Mesenchymal stem cell (in vitro differentiated cells and primary cell): ENCODE data around the gene GLIPR1. TPM values are rescaled to one million over a fixed set of nuclear protein-coding genes. Genes with fewer than 3 reads are reported as not detected.

ENCODE experiments used
- DNase-seq: peaks from one replicate; pipeline ENCODE4 v3.0.0-alpha.2; 2013
- H2AFZ ChIP-seq: one replicate; pipeline ENCODE4 v1.6.1; 2013; ENCODE audit warnings: low read depth, mild to moderate bottlenecking, control low read depth, inconsistent platforms, low read length, moderate library complexity
- H2AK5ac ChIP-seq: 2 replicates; pipeline ENCODE4 v1.6.1; 2013; ENCODE audit warnings: low read length, moderate library complexity, mild to moderate bottlenecking, inconsistent platforms; ENCODE audit not compliant: severe bottlenecking
- H2BK120ac ChIP-seq: one replicate; pipeline ENCODE4 v1.6.1; 2013; ENCODE audit warnings: low read depth, mild to moderate bottlenecking, inconsistent platforms, low read length, moderate library complexity
- H2BK12ac ChIP-seq, 2 experiments: one replicate each; pipeline ENCODE4 v1.6.1; 2013; ENCODE audit warnings: inconsistent platforms in 2 of 2, low read length in 2 of 2, mild to moderate bottlenecking in 2 of 2, moderate library complexity in 2 of 2, control low read depth in 1 of 2
- H2BK15ac ChIP-seq: one replicate; pipeline ENCODE4 v1.6.1; 2013; ENCODE audit warnings: mild to moderate bottlenecking, low read depth, inconsistent platforms; ENCODE audit not compliant: poor library complexity, severe bottlenecking
- H2BK5ac ChIP-seq: 2 replicates; pipeline ENCODE4 v1.6.1; 2013; ENCODE audit warnings: low read depth, mild to moderate bottlenecking, low read length, control low read depth, inconsistent platforms; ENCODE audit not compliant: poor library complexity, severe bottlenecking
- H3K14ac ChIP-seq, 2 experiments: one replicate each; pipeline ENCODE4 v1.6.1; 2013; ENCODE audit warnings: inconsistent platforms in 2 of 2, low read length in 2 of 2, control low read depth in 1 of 2, mild to moderate bottlenecking in 1 of 2, moderate library complexity in 1 of 2
- H3K18ac ChIP-seq, 2 experiments: one replicate each; pipeline ENCODE4 v1.6.1; 2013; ENCODE audit warnings: inconsistent platforms in 2 of 2, low read length in 2 of 2, control low read depth in 1 of 2, low read depth in 1 of 2, mild to moderate bottlenecking in 1 of 2
- H3K23ac ChIP-seq, 2 experiments: one replicate each; pipeline ENCODE4 v1.6.1; 2013; ENCODE audit warnings: inconsistent platforms in 2 of 2, low read length in 2 of 2, mild to moderate bottlenecking in 2 of 2, moderate library complexity in 2 of 2, control low read depth in 1 of 2
- H3K27ac ChIP-seq: 2 replicates; pipeline ENCODE4 v1.5.1; 2013; ENCODE audit warnings: mild to moderate bottlenecking, moderate library complexity, low read length, control low read depth, inconsistent platforms; ENCODE audit not compliant: poor library complexity, severe bottlenecking
- H3K27me3 ChIP-seq, 2 experiments: 2 replicates each; pipeline versions ENCODE4 v1.6.1 to v1.7.0; 2013; ENCODE audit warnings: low read length in 2 of 2, mild to moderate bottlenecking in 2 of 2, moderate library complexity in 2 of 2, control low read depth in 1 of 2, inconsistent platforms in 1 of 2; ENCODE audit not compliant: control insufficient read depth in 1 of 2, insufficient read depth in 1 of 2
- H3K36me3 ChIP-seq, 2 experiments: 2 replicates each; pipeline versions ENCODE4 v1.6.1 to v1.7.0; 2013; ENCODE audit warnings: low read length in 2 of 2, control low read depth in 1 of 2, inconsistent platforms in 1 of 2, low read depth in 1 of 2, mild to moderate bottlenecking in 1 of 2; ENCODE audit not compliant: insufficient read depth in 2 of 2, control insufficient read depth in 1 of 2
- H3K4ac ChIP-seq, 2 experiments: one replicate each; pipeline ENCODE4 v1.6.1; 2013; ENCODE audit warnings: inconsistent platforms in 2 of 2, low read length in 2 of 2, mild to moderate bottlenecking in 2 of 2, moderate library complexity in 2 of 2, control low read depth in 1 of 2, low read depth in 1 of 2
- H3K4me1 ChIP-seq: 2 replicates; pipeline ENCODE4 v1.6.1; 2013; ENCODE audit warnings: low read depth, low read length, control low read depth; ENCODE audit not compliant: control insufficient read depth, insufficient read depth
- H3K4me2 ChIP-seq: 2 replicates; pipeline ENCODE4 v1.6.1; 2013; ENCODE audit warnings: low read length, mild to moderate bottlenecking, inconsistent platforms; ENCODE audit not compliant: poor library complexity, severe bottlenecking
- H3K4me3 ChIP-seq, 2 experiments: 2 replicates each; pipeline versions ENCODE4 v1.5.1 to v1.7.0; 2013; ENCODE audit warnings: low read length in 2 of 2, mild to moderate bottlenecking in 2 of 2, control low read depth in 1 of 2, low read depth in 1 of 2; ENCODE audit not compliant: insufficient read depth in 1 of 2
- H3K79me1 ChIP-seq: replicated peaks from 2 replicates; pipeline ENCODE4 v1.6.1; 2013; ENCODE audit warnings: mild to moderate bottlenecking, control low read depth, low read length, inconsistent platforms; ENCODE audit not compliant: poor library complexity, severe bottlenecking
- H3K9ac ChIP-seq: 2 replicates; pipeline ENCODE4 v1.7.0; 2013; ENCODE audit warnings: mild to moderate bottlenecking, low read length, moderate library complexity
- H3K9me3 ChIP-seq: 2 replicates; pipeline ENCODE4 v1.7.0; 2013; ENCODE audit warnings: mild to moderate bottlenecking, low read length; ENCODE audit not compliant: control insufficient read depth
- H4K8ac ChIP-seq: one replicate; pipeline ENCODE4 v1.6.1; 2013; ENCODE audit warnings: inconsistent platforms, mild to moderate bottlenecking, low read length, moderate library complexity
- H4K91ac ChIP-seq: one replicate; pipeline ENCODE4 v1.6.1; 2013; ENCODE audit warnings: mild to moderate bottlenecking, low read length, inconsistent platforms
- WGBS: methylation state at CpG from one replicate; pipeline ENCODE4 v1.1.7; 2013; ENCODE audit warnings: mixed read lengths; 5-methylcytosine and 5-hydroxymethylcytosine counted together
- polyA plus RNA-seq, 2 experiments: library from polyadenylated mRNA; stranded (reverse); fragments of 200-250 nt; gene quantifications; one replicate each; pipeline ENCODE4 v1.2.3, GENCODE V29; 2013

GLIPR1 gene
- 29.1 TPM for polyA plus RNA-seq (2013, experiment 1 of 2)
- 31.3 TPM for polyA plus RNA-seq (2013, experiment 2 of 2)

- peak within 1 kb of the TSS; percentile 73 for H3K4me2 ChIP-seq
- H3K4me1 ChIP-seq, result peaks cover 3% of the 10 kb centered on the region
These were observed at the start of gene GLIPR1 for GRCh38 chr12:75480469-75480949. Gene GLIPR1, plus strand, starts transcription at chr12:75480755. Its CDS starts 126 bp downstream, at chr12:75480881.

GRCh38 chr12:75432924-75433323, 47.6 kb upstream of the GLIPR1 start:
- Histone ChIP-seq H3K9me3 (peaks cover 28% of the 10 kb centered on the region), H3K4me3 (no peak overlapping the region), H2AK5ac (no peak overlapping the region), H4K91ac (no peak overlapping the region), H3K23ac (no peak overlapping the region), H3K27me3 (no peaks in the 10 kb centered on the region), H2BK120ac (no peak overlapping the region), H2BK15ac (no peak overlapping the region), H3K27ac (no peak overlapping the region), H3K79me1 (no peaks in the 10 kb centered on the region), H3K18ac (no peak overlapping the region), H2AFZ (no peak overlapping the region), H2BK5ac (no peak overlapping the region), H3K36me3 (peaks cover 0 to 4% of the 10 kb centered on the region in 2 experiments), H3K9ac (no peak overlapping the region), H3K4ac (no peak overlapping the region), H2BK12ac (no peak overlapping the region), H3K4me1 (no peaks in the 10 kb centered on the region), H3K14ac (no peak overlapping the region), H3K4me2 (no peak overlapping the region), H4K8ac (no peak overlapping the region)
- DNase-seq, result no peak
- WGBS, result 91% methylated on average over 1 of the region's 1 CpG

More at GRCh38 chr12:75480469-75480949, at the start of gene GLIPR1:
- WGBS, result 11% methylated on average over 6 of the region's 8 CpGs
- Histone ChIP-seq H3K36me3 (peaks cover 0 to 3% of the 10 kb centered on the region in 2 experiments), H2BK5ac (peak within 1 kb of the TSS; percentile 53), H3K4me3 (peak within 1 kb of the TSS; percentile 20 to 87), H3K18ac (peak within 1 kb of the TSS in 1 of 2 experiments; percentile 83), H2BK120ac (no peak within 1 kb of the TSS), H3K9me3 (no peaks in the 10 kb centered on the region), H3K14ac (no peak within 1 kb of the TSS), H3K9ac (peak within 1 kb of the TSS; percentile 96), H3K4ac (no peak within 1 kb of the TSS), H3K27me3 (no peaks in the 10 kb centered on the region), H3K79me1 (no peaks in the 10 kb centered on the region), H4K91ac (peak within 1 kb of the TSS; percentile 80), H3K27ac (peak within 1 kb of the TSS; percentile 93), H3K23ac (no peak within 1 kb of the TSS), H2AK5ac (peak within 1 kb of the TSS; percentile 97), H2BK12ac (peak within 1 kb of the TSS; percentile 51 to 84), H2AFZ (no peak within 1 kb of the TSS), H4K8ac (peak within 1 kb of the TSS; percentile 41), H2BK15ac (peak within 1 kb of the TSS; percentile 52)
- peak; percentile 98 for DNase-seq

- H3K4me3 ChIP-seq, result no peak overlapping the region
- WGBS, result 80% methylated on average over 1 of the region's 2 CpGs
- no peaks in the 10 kb centered on the region for H3K79me1 ChIP-seq
- peak; percentile 38 for DNase-seq
- no peaks in the 10 kb centered on the region for H3K4me1 ChIP-seq
- H2BK12ac ChIP-seq, result no peak overlapping the region
- H2AK5ac ChIP-seq, result no peak overlapping the region
- H3K14ac ChIP-seq, result no peak overlapping the region
- H3K9ac ChIP-seq, result no peak overlapping the region
- H4K91ac ChIP-seq, result no peak overlapping the region
- H3K36me3 ChIP-seq, result no peaks in the 10 kb centered on the region
- peaks cover 16% of the 10 kb centered on the region for H3K9me3 ChIP-seq
- H2BK15ac ChIP-seq, result no peak overlapping the region
- H3K4me2 ChIP-seq, result no peak overlapping the region
- no peak overlapping the region for H2BK120ac ChIP-seq
- H4K8ac ChIP-seq, result no peak overlapping the region
- H3K4ac ChIP-seq, result no peak overlapping the region
- H2AFZ ChIP-seq, result no peak overlapping the region
- H3K27me3 ChIP-seq, result no peaks in the 10 kb centered on the region
- no peak overlapping the region for H2BK5ac ChIP-seq
- no peak overlapping the region for H3K18ac ChIP-seq
- H3K27ac ChIP-seq, result no peak overlapping the region
- no peak overlapping the region for H3K23ac ChIP-seq
These were observed 43.0 kb upstream of the GLIPR1 start for GRCh38 chr12:75437564-75437963.

- DNase-seq, result no peak
- H2BK15ac ChIP-seq, result no peak overlapping the region
- no peak overlapping the region for H3K18ac ChIP-seq
- H3K4me3 ChIP-seq, result no peak overlapping the region
- H2AK5ac ChIP-seq, result no peak overlapping the region
- no peaks in the 10 kb centered on the region for H3K27me3 ChIP-seq
- H3K4ac ChIP-seq, result no peak overlapping the region
- H3K4me2 ChIP-seq, result no peak overlapping the region
- no peak overlapping the region for H3K23ac ChIP-seq
- H3K9ac ChIP-seq, result no peak overlapping the region
- no peak overlapping the region for H2BK120ac ChIP-seq
- H2BK12ac ChIP-seq, result no peak overlapping the region
- no peaks in the 10 kb centered on the region for H3K36me3 ChIP-seq
- peak overlapping the region; percentile 53 for H4K8ac ChIP-seq
- no peaks in the 10 kb centered on the region for H3K4me1 ChIP-seq
- H2AFZ ChIP-seq, result no peak overlapping the region
- no peak overlapping the region for H2BK5ac ChIP-seq
- WGBS, result 75% methylated on average over 4 of the region's 4 CpGs
- H3K9me3 ChIP-seq, result peaks cover 16% of the 10 kb centered on the region
- no peak overlapping the region for H4K91ac ChIP-seq
- no peaks in the 10 kb centered on the region for H3K79me1 ChIP-seq
- no peak overlapping the region for H3K14ac ChIP-seq
- H3K27ac ChIP-seq, result no peak overlapping the region
These were observed 42.3 kb upstream of the GLIPR1 start for GRCh38 chr12:75438059-75438754.
